PC-3 (cell line): ENCODE measurements around the gene CAD. TPM values are rescaled to one million over a fixed set of nuclear protein-coding genes. Genes with fewer than 3 reads are reported as not detected.

Source experiments
- ATAC-seq: fragments of 200-7000 bp; cut with Tn5 transposase; 2 replicates; pipeline ENCODE4 v1.9.1; 2020; ENCODE audit warnings: mild to moderate bottlenecking, moderate library complexity
- BruUV-seq: library from RNA; stranded (reverse); fragments of 400-500 nt; replicated peaks from 2 replicates; lab custom pipeline; 2021; lab: Mats Ljungman, UMichigan
- CTCF ChIA-PET: fragments of 300-600 bp; sonication (Branson Sonifier 250); formaldehyde crosslinking; loops from one replicate; lab custom pipeline; 2022; ENCODE audit warnings: antibody characterized with exemption; lab: Charles Lee
- POLR2A ChIA-PET: fragments of 300-600 bp; sonication (Branson Sonifier 250); formaldehyde crosslinking; loops from one replicate; lab custom pipeline; 2022; ENCODE audit warnings: antibody characterized with exemption; ENCODE audit not compliant: unreplicated experiment; lab: Charles Lee
- DNase-seq: peaks from one replicate; pipeline ENCODE4 v3.0.0-alpha.2; 2015
- H2AFZ ChIP-seq: fragments of 300-600 bp; sonication (generic); 2 replicates; pipeline ENCODE4 v1.6.0; 2016; ENCODE audit warnings: antibody characterized with exemption, low read length
- H3F3A ChIP-seq: fragments of 300-600 bp; sonication (generic); one replicate; pipeline ENCODE4 v1.6.0; 2017; ENCODE audit warnings: antibody characterized with exemption, low read length, control low read depth, mild to moderate bottlenecking; ENCODE audit not compliant: unreplicated experiment
- H3K27ac ChIP-seq: fragments of 300-600 bp; sonication (generic); 2 replicates; pipeline ENCODE4 v1.5.1; 2016; ENCODE audit warnings: mild to moderate bottlenecking, low read length
- H3K27me3 ChIP-seq: fragments of 300-600 bp; sonication (generic); 2 replicates; pipeline ENCODE4 v1.6.1; 2016; ENCODE audit warnings: low read length, mixed read lengths
- H3K36me3 ChIP-seq: fragments of 300-600 bp; sonication (generic); 2 replicates; pipeline ENCODE4 v1.6.1; 2016; ENCODE audit warnings: low read depth, mixed run types, low read length, mixed read lengths
- H3K4me1 ChIP-seq: fragments of 300-600 bp; sonication (generic); 2 replicates; pipeline ENCODE4 v1.5.1; 2016; ENCODE audit warnings: low read length; ENCODE audit not compliant: insufficient read depth
- H3K4me2 ChIP-seq: fragments of 300-600 bp; sonication (generic); 2 replicates; pipeline ENCODE4 v1.6.0; 2016; ENCODE audit warnings: low read length
- H3K4me3 ChIP-seq: fragments of 300-600 bp; sonication (generic); 2 replicates; pipeline ENCODE4 v1.5.1; 2016; ENCODE audit warnings: mild to moderate bottlenecking, low read length, mixed read lengths
- H3K79me2 ChIP-seq: fragments of 300-600 bp; sonication (generic); 2 replicates; pipeline ENCODE4 v1.6.1; 2017; ENCODE audit warnings: low read length, mixed read lengths
- H3K9ac ChIP-seq: fragments of 300-600 bp; sonication (generic); 2 replicates; pipeline ENCODE4 v1.6.0; 2016; ENCODE audit warnings: mild to moderate bottlenecking, low read length
- H3K9me2 ChIP-seq: fragments of 300-600 bp; sonication (generic); replicated peaks from 2 replicates; pipeline ENCODE4 v1.6.1; 2016; ENCODE audit warnings: mixed run types, low read length, mixed read lengths
- H3K9me3 ChIP-seq: fragments of 300-600 bp; sonication (generic); 2 replicates; pipeline ENCODE4 v1.6.1; 2016; ENCODE audit warnings: low read length, mixed read lengths
- H4K20me1 ChIP-seq: fragments of 300-600 bp; sonication (generic); 2 replicates; pipeline ENCODE4 v1.6.1; 2016; ENCODE audit warnings: low read length, mixed read lengths
- CTCF ChIP-seq: fragments of 300-600 bp; sonication (generic); conservative IDR thresholded peaks from 2 replicates; pipeline ENCODE4 v1.5.1; 2017; ENCODE audit warnings: antibody characterized with exemption, low read depth, mild to moderate bottlenecking, low read length
- EZH2 ChIP-seq: fragments of 300-600 bp; sonication (generic); IDR thresholded peaks from one replicate; pipeline ENCODE4 v1.6.1; 2017; ENCODE audit warnings: antibody characterized with exemption, mild to moderate bottlenecking, low read length; ENCODE audit not compliant: unreplicated experiment
- EZH2phosphoT487 ChIP-seq: fragments of 300-600 bp; sonication (generic); IDR thresholded peaks from 2 replicates; pipeline ENCODE4 v1.6.1; 2018; ENCODE audit warnings: mild to moderate bottlenecking, antibody characterized with exemption, low read length, borderline replicate concordance
- intact Hi-C: fragments of 100-400 bp; cut with micrococcal nuclease; formaldehyde crosslinking; loops from 2 replicates; pipeline ENCODE4 v1.9.0; 2023
- total RNA-seq: library from RNA; depleted of rRNA; stranded (reverse); fragments of >200 nt; gene quantifications from 2 replicates; pipeline ENCODE4 v1.2.3, GENCODE V29; 2014

Gene CAD
- total RNA-seq, 1 experiment from 2014 or later = 85.9 TPM

GRCh38 chr2:27237341-27237945 is 20.3 kb downstream of the CAD start:
- Histone ChIP-seq H3K79me2 (no peaks in the 10 kb centered on the region), H2AFZ (no peak overlapping the region), H3K9me3 (no peaks in the 10 kb centered on the region), H3K4me3 (no peak overlapping the region), H3K4me2 (no peak overlapping the region), H3K9ac (no peak overlapping the region), H3K27ac (no peak overlapping the region), H3K9me2 (no peaks in the 10 kb centered on the region), H3F3A (no peaks in the 10 kb centered on the region), H3K4me1 (no peaks in the 10 kb centered on the region), H3K36me3 (peaks cover 86% of the 10 kb centered on the region), H4K20me1 (no peaks in the 10 kb centered on the region), H3K27me3 (no peaks in the 10 kb centered on the region)
- ChIA-PET POLR2A (no interaction called here), CTCF (no interaction called here)
- intact Hi-C loops = no loop called here
- no TSS peak for BruUV-seq
- DNase-seq (no peak), ATAC-seq (no peak)
- TF ChIP-seq EZH2phosphoT487 (no peak), CTCF (no peak)

- no peak overlapping the region for H3K4me2 ChIP-seq
- H4K20me1 ChIP-seq = no peaks in the 10 kb centered on the region
- H3F3A ChIP-seq = no peaks in the 10 kb centered on the region
- H3K4me3 ChIP-seq = no peak overlapping the region
- H3K9me3 ChIP-seq = no peaks in the 10 kb centered on the region
- H3K27me3 ChIP-seq = no peaks in the 10 kb centered on the region
- POLR2A ChIA-PET = no interaction called here
- TF ChIP-seq EZH2 = no peak
- no peak for TF ChIP-seq CTCF
- no peak for TF ChIP-seq EZH2phosphoT487
- no peak for ATAC-seq
- H3K9ac ChIP-seq = no peak overlapping the region
- no peaks in the 10 kb centered on the region for H3K4me1 ChIP-seq
- intact Hi-C loops = no loop called here
- DNase-seq = no peak
- no peak overlapping the region for H2AFZ ChIP-seq
- CTCF ChIA-PET = no interaction called here
- peaks cover 86% of the 10 kb centered on the region for H3K36me3 ChIP-seq
- H3K27ac ChIP-seq = no peak overlapping the region
- no peaks in the 10 kb centered on the region for H3K79me2 ChIP-seq
- no peaks in the 10 kb centered on the region for H3K9me2 ChIP-seq
- no TSS peak for BruUV-seq
These were observed 21.8 kb downstream of the CAD start for GRCh38 chr2:27238976-27239375.

- Histone ChIP-seq H3K9me3 (no peaks in the 10 kb centered on the region), H3K4me1 (no peaks in the 10 kb centered on the region), H3K9ac (no peak overlapping the region), H3K27ac (no peak overlapping the region), H3K79me2 (no peaks in the 10 kb centered on the region), H2AFZ (no peak overlapping the region), H4K20me1 (no peaks in the 10 kb centered on the region), H3F3A (no peaks in the 10 kb centered on the region), H3K27me3 (no peaks in the 10 kb centered on the region), H3K4me2 (no peak overlapping the region), H3K36me3 (peaks cover 79% of the 10 kb centered on the region), H3K9me2 (no peaks in the 10 kb centered on the region), H3K4me3 (no peak overlapping the region)
- ATAC-seq (no peak), DNase-seq (no peak)
- CTCF ChIA-PET = no interaction called here
- no TSS peak for BruUV-seq
- POLR2A ChIA-PET = no interaction called here
- TF ChIP-seq EZH2 = no peak
- TF ChIP-seq CTCF = no peak
- no peak for TF ChIP-seq EZH2phosphoT487
- intact Hi-C loops = no loop called here
These were observed 23.2 kb downstream of the CAD start for GRCh38 chr2:27240406-27240805.
